HS-27A (cell line): ENCODE measurements around the gene PNMA8C.
A peak's percentile ranks its signal among the peaks of the same experiment; 100 is the strongest.
"Not testable (repeated sequence)": the region's sequence is repeated elsewhere in the genome, so short reads cannot be mapped to it uniquely, and the experiment has no call there.

ENCODE experiments used
- DNase-seq: peaks from one replicate; pipeline ENCODE4 v3.0.0-alpha.2; 2012; ENCODE audit warnings: low read depth, missing footprints

PNMA8C gene

GRCh38 chr19:46447006-46447405 lies 18.3 kb upstream of the PNMA8C start:
- no peak for DNase-seq

GRCh38 chr19:46446021-46446420 lies 17.3 kb upstream of the PNMA8C start:
- no peak for DNase-seq

GRCh38 chr19:46442808-46443450 lies 14.2 kb upstream of the PNMA8C start:
- peak; percentile 27 for DNase-seq

- DNase-seq = no peak
Observed at GRCh38 chr19:46441866-46442265, 13.1 kb upstream of the PNMA8C start.

- not testable (repeated sequence) for DNase-seq
Observed at GRCh38 chr19:46435689-46436088, 7.0 kb upstream of the PNMA8C start.

GRCh38 chr19:46435009-46435408 lies 6.3 kb upstream of the PNMA8C start:
- DNase-seq = no peak

GRCh38 chr19:46433470-46433869 lies 4.7 kb upstream of the PNMA8C start:
- not testable (repeated sequence) for DNase-seq

- DNase-seq = no peak
Observed at GRCh38 chr19:46431824-46432223, 3.1 kb upstream of the PNMA8C start.

- no peak for DNase-seq
Observed at GRCh38 chr19:46429999-46430398, 1.3 kb upstream of the PNMA8C start.

GRCh38 chr19:46427518-46428045 lies 1.2 kb downstream of the PNMA8C start:
- DNase-seq = no peak

GRCh38 chr19:46426506-46427162 lies 2.1 kb downstream of the PNMA8C start:
- DNase-seq = no peak

- no peak for DNase-seq
Observed at GRCh38 chr19:46426035-46426505, 2.7 kb downstream of the PNMA8C start.

GRCh38 chr19:46423188-46423587 lies 5.5 kb downstream of the PNMA8C start:
- DNase-seq = no peak

GRCh38 chr19:46422344-46422743 lies 6.4 kb downstream of the PNMA8C start:
- DNase-seq = no peak

- no peak for DNase-seq
Observed at GRCh38 chr19:46420056-46420455, 8.7 kb downstream of the PNMA8C start.

GRCh38 chr19:46415804-46416709 lies 12.7 kb downstream of the PNMA8C start:
- not testable (repeated sequence) for DNase-seq

- not testable (repeated sequence) for DNase-seq
Observed at GRCh38 chr19:46414899-46415298, 13.8 kb downstream of the PNMA8C start.

- DNase-seq = no peak
Observed at GRCh38 chr19:46413262-46414031, 15.3 kb downstream of the PNMA8C start, which contains the start of gene CCDC8. Gene CCDC8 (minus strand): TSS chr19:46413564. CDS start chr19:46412810, 754 bp downstream.

- DNase-seq = no peak
Observed at GRCh38 chr19:46412650-46413261, 16.0 kb downstream of the PNMA8C start.

GRCh38 chr19:46411925-46412649 lies 16.6 kb downstream of the PNMA8C start:
- no peak for DNase-seq
